Neural cell (in vitro differentiated cells): Measurements from ENCODE around the gene CAMKMT. TPM values are rescaled to one million over a fixed set of nuclear protein-coding genes. Genes with fewer than 3 reads are reported as not detected.

Experiments used
- H2AFZ ChIP-seq: fragments of 200-600, 300-800 bp; sonication (generic), shearing (Covaris generic); 2 replicates; pipeline ENCODE4 v1.6.0; 2014; ENCODE audit warnings: low read depth, mild to moderate bottlenecking, antibody characterized with exemption, low read length, moderate library complexity
- H3F3A ChIP-seq: fragments of 200-600 bp; shearing (Covaris generic); 2 replicates; pipeline ENCODE4 v1.6.1; 2016; ENCODE audit warnings: mild to moderate bottlenecking, moderate library complexity, mixed read lengths, antibody characterized with exemption, low read length; ENCODE audit not compliant: insufficient read depth, poor library complexity, severe bottlenecking
- H3K27ac ChIP-seq: fragments of 200-600, 300-800 bp; sonication (generic), shearing (Covaris generic); 2 replicates; pipeline ENCODE4 v1.5.1; 2014; ENCODE audit warnings: mild to moderate bottlenecking, low read length, moderate library complexity
- H3K27me3 ChIP-seq: fragments of 300-800, 200-600 bp; sonication (generic), shearing (Covaris generic); 2 replicates; pipeline ENCODE4 v1.6.0; 2014; ENCODE audit warnings: mild to moderate bottlenecking, low read depth, low read length, moderate library complexity; ENCODE audit not compliant: insufficient read depth
- H3K36me3 ChIP-seq: fragments of 300-800, 200-600 bp; sonication (generic), shearing (Covaris generic); 2 replicates; pipeline ENCODE4 v1.5.1; 2014; ENCODE audit warnings: mild to moderate bottlenecking, antibody characterized with exemption, low read length, moderate library complexity; ENCODE audit not compliant: insufficient read depth
- H3K4me2 ChIP-seq: fragments of 300-800, 200-600 bp; sonication (generic), shearing (Covaris generic); 2 replicates; pipeline ENCODE4 v1.6.0; 2014; ENCODE audit warnings: mild to moderate bottlenecking, low read length
- H3K4me3 ChIP-seq: fragments of 300-800, 200-600 bp; sonication (generic), shearing (Covaris generic); 2 replicates; pipeline ENCODE4 v1.5.1; 2014; ENCODE audit warnings: mild to moderate bottlenecking, low read length, moderate library complexity
- H3K79me2 ChIP-seq: fragments of 200-600 bp; shearing (Covaris generic); replicated peaks from 2 replicates; pipeline ENCODE4 v1.6.0; 2014; ENCODE audit warnings: mild to moderate bottlenecking, low read length, moderate library complexity; ENCODE audit not compliant: insufficient read depth
- H3K9ac ChIP-seq: fragments of 300-800, 200-600 bp; sonication (generic), shearing (Covaris generic); 2 replicates; pipeline ENCODE4 v1.6.1; 2016; ENCODE audit warnings: mild to moderate bottlenecking, low read length, mixed read lengths
- H3K9me2 ChIP-seq: fragments of 200-600 bp; shearing (Covaris generic); 2 replicates; pipeline ENCODE4 v1.6.1; 2016; ENCODE audit warnings: mild to moderate bottlenecking, low read length, mixed read lengths; ENCODE audit not compliant: insufficient read depth
- H3K9me3 ChIP-seq: fragments of 200-600, 300-800 bp; sonication (generic), shearing (Covaris generic); 2 replicates; pipeline ENCODE4 v1.6.1; 2016; ENCODE audit warnings: mild to moderate bottlenecking, mixed run types, low read length, moderate library complexity, mixed read lengths
- H4K20me1 ChIP-seq: fragments of 200-600 bp; shearing (Covaris generic); 2 replicates; pipeline ENCODE4 v1.6.1; 2016; ENCODE audit warnings: mild to moderate bottlenecking, mixed run types; ENCODE audit not compliant: insufficient read depth
- EP300 ChIP-seq: fragments of 450-650 bp; conservative IDR thresholded peaks from 2 replicates; pipeline ENCODE4 v1.6.1; 2014; ENCODE audit warnings: antibody characterized with exemption, mild to moderate bottlenecking, moderate library complexity; ENCODE audit not compliant: poor library complexity, severe bottlenecking
- EZH2 ChIP-seq: fragments of 200-600, 300-800 bp; shearing (Covaris generic), sonication (generic); IDR thresholded peaks from 2 replicates; pipeline ENCODE4 v1.6.1; 2014; ENCODE audit warnings: antibody characterized with exemption, low read length, borderline replicate concordance, mild to moderate bottlenecking; ENCODE audit not compliant: insufficient read depth, poor library complexity, severe bottlenecking
- MXI1 ChIP-seq: fragments of 450-650 bp; conservative IDR thresholded peaks from 2 replicates; pipeline ENCODE4 v1.6.1; 2014; ENCODE audit warnings: antibody characterized with exemption, mild to moderate bottlenecking; ENCODE audit not compliant: poor library complexity, severe bottlenecking
- POLR2AphosphoS5 ChIP-seq: IDR thresholded peaks from 2 replicates; pipeline ENCODE4 v1.6.1; 2012
- RAD21 ChIP-seq: fragments of 450-650 bp; conservative IDR thresholded peaks from 2 replicates; pipeline ENCODE4 v1.6.1; 2014; ENCODE audit warnings: antibody characterized with exemption, mild to moderate bottlenecking, moderate library complexity
- REST ChIP-seq: IDR thresholded peaks from 2 replicates; pipeline ENCODE4 v1.6.1; 2012; ENCODE audit warnings: borderline replicate concordance
- SMC3 ChIP-seq: fragments of 450-650 bp; conservative IDR thresholded peaks from 2 replicates; pipeline ENCODE4 v1.6.1; 2014; ENCODE audit warnings: antibody characterized with exemption, mild to moderate bottlenecking, moderate library complexity; ENCODE audit not compliant: poor library complexity
- TAF1 ChIP-seq: IDR thresholded peaks from 2 replicates; pipeline ENCODE4 v1.6.1; 2012; ENCODE audit warnings: low read depth
- polyA plus RNA-seq: library from polyadenylated mRNA; depleted of rRNA; stranded (reverse); fragments of >200 nt; gene quantifications from 2 replicates; pipeline ENCODE4 v1.2.3, GENCODE V29; 2014
- TF ChIP-seq, protein P1 (sequence below): fragments of 450-650 bp; IDR thresholded peaks from 2 replicates; pipeline ENCODE4 v1.5.1; 2014; ENCODE audit warnings: antibody characterized with exemption, mild to moderate bottlenecking, moderate library complexity; ENCODE audit not compliant: poor library complexity, severe bottlenecking

CAMKMT gene
- polyA plus RNA-seq, 1 donor from 2014 or later = 5.1 TPM

DNA sequence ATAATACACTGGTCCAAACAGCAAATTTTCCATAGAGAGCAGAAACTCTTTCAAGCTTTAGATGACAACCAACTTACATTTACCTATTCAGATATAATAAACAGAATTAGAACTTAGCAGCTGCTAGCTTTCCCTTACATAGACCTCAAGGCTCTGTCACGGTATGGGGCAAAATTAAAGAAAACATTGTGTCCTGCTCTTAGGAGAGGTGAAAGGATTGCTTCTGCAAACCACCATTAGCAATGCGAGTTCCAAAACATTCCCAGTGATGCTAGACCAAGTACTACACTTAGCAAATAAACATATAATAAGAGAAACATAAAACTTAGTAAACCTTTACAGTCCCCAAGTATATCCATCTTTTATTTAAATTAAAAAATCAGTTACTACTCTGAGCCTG, 183.3 kb downstream of the CAMKMT start:
- Histone ChIP-seq H4K20me1 (no peaks in the 10 kb centered on the region), H3K27ac (peak overlapping the region; percentile 50), H2AFZ (no peak overlapping the region), H3K79me2 (no peaks in the 10 kb centered on the region), H3K9me3 (no peaks in the 10 kb centered on the region), H3K36me3 (no peaks in the 10 kb centered on the region), H3K9me2 (no peaks in the 10 kb centered on the region), H3F3A (peaks cover 6% of the 10 kb centered on the region), H3K9ac (no peak overlapping the region), H3K4me2 (no peak overlapping the region), H3K27me3 (no peaks in the 10 kb centered on the region), H3K4me3 (no peak overlapping the region)
- TF ChIP-seq TAF1 (no peak), REST (no peak), EZH2 (no peak), SMC3 (no peak), EP300 (no peak), RAD21 (no peak), MXI1 (no peak), POLR2AphosphoS5 (no peak)
- TF ChIP-seq, protein P1, sequence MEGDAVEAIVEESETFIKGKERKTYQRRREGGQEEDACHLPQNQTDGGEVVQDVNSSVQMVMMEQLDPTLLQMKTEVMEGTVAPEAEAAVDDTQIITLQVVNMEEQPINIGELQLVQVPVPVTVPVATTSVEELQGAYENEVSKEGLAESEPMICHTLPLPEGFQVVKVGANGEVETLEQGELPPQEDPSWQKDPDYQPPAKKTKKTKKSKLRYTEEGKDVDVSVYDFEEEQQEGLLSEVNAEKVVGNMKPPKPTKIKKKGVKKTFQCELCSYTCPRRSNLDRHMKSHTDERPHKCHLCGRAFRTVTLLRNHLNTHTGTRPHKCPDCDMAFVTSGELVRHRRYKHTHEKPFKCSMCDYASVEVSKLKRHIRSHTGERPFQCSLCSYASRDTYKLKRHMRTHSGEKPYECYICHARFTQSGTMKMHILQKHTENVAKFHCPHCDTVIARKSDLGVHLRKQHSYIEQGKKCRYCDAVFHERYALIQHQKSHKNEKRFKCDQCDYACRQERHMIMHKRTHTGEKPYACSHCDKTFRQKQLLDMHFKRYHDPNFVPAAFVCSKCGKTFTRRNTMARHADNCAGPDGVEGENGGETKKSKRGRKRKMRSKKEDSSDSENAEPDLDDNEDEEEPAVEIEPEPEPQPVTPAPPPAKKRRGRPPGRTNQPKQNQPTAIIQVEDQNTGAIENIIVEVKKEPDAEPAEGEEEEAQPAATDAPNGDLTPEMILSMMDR = no peak

DNA sequence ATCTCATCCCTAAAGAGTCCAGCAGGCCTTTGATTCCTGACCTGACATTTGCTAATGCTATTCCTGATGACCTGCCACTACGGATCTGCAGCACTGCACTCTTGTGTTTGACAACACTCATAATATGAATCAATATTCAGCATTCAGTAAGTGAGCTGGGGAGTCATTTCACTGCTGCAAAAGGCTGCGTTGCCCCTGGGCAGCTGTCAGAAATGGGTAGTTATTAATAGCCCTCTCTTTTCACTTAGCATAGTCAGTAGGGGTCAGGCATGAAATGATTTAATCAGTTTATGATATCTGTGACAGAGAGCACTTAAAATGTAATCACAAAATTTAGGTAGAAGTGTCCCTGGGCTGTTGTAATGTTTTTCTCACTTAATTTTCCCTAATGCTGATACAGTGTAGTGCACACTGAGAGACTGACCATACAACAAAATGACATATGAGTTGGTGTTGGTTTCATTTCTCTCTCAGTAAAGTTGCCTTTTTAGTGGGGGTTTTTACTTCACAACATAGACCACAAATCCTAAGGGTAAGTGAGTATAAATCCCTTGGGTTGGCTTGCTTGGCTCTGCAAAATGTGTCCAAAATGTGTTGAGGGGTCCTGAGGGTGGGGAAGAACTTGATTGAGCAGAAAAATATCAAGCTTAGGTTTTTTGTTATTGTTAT, 184.8 kb downstream of the CAMKMT start:
- Histone ChIP-seq H3K9me2 (no peaks in the 10 kb centered on the region), H3K9me3 (no peaks in the 10 kb centered on the region), H3K4me2 (no peak overlapping the region), H3K27me3 (no peaks in the 10 kb centered on the region), H3K79me2 (no peaks in the 10 kb centered on the region), H3K4me3 (no peak overlapping the region), H4K20me1 (no peaks in the 10 kb centered on the region), H3K36me3 (no peaks in the 10 kb centered on the region), H3F3A (peaks cover 6% of the 10 kb centered on the region), H3K27ac (no peak overlapping the region), H2AFZ (no peak overlapping the region), H3K9ac (no peak overlapping the region)
- TF ChIP-seq POLR2AphosphoS5 (no peak), TAF1 (no peak), MXI1 (no peak), EZH2 (no peak), RAD21 (no peak)
- TF ChIP-seq, protein P1 = no peak
